GM19193 (cell line): ENCODE measurements around the gene C1orf56.

Source experiments
- POLR2A ChIP-seq: IDR thresholded peaks from 4 replicates; pipeline ENCODE4 v1.6.1; 2011; ENCODE audit not compliant: insufficient read depth, insufficient read length; ENCODE audit errors: extremely low read depth

Gene C1orf56

GRCh38 chr1:151050051-151050688 is 2.6 kb downstream of the C1orf56 start:
- peak; percentile 4 for TF ChIP-seq POLR2A

GRCh38 chr1:151051356-151052009 is 3.9 kb downstream of the C1orf56 start:
- no peak for TF ChIP-seq POLR2A

- no peak for TF ChIP-seq POLR2A
Observed at GRCh38 chr1:151054971-151055547, 7.5 kb downstream of the C1orf56 start.

GRCh38 chr1:151055581-151055980 is 8.0 kb downstream of the C1orf56 start:
- no peak for TF ChIP-seq POLR2A

- TF ChIP-seq POLR2A, result peak; percentile 12
Observed at GRCh38 chr1:151056149-151056548, 8.6 kb downstream of the C1orf56 start.

- TF ChIP-seq POLR2A, result no peak
Observed at GRCh38 chr1:151058692-151059091, 11.1 kb downstream of the C1orf56 start.

GRCh38 chr1:151059109-151060006 is 11.8 kb downstream of the C1orf56 start, which contains the start of gene CDC42SE1:
Gene CDC42SE1 (minus strand): TSS chr1:151059622. CDS start chr1:151055730, 3,892 bp downstream.
- TF ChIP-seq POLR2A, result peak; percentile 88

GRCh38 chr1:151060007-151060656 is 12.6 kb downstream of the C1orf56 start, which contains the start of gene MLLT11:
Gene MLLT11 (plus strand): TSS chr1:151060397. CDS start chr1:151067225, 6,828 bp downstream.
- TF ChIP-seq POLR2A, result peak; percentile 28

GRCh38 chr1:151060657-151061421 is 13.3 kb downstream of the C1orf56 start:
- TF ChIP-seq POLR2A, result no peak

GRCh38 chr1:151061704-151062103 is 14.2 kb downstream of the C1orf56 start:
- no peak for TF ChIP-seq POLR2A

GRCh38 chr1:151062741-151063371 is 15.3 kb downstream of the C1orf56 start:
- no peak for TF ChIP-seq POLR2A

GRCh38 chr1:151065089-151065645 is 17.6 kb downstream of the C1orf56 start:
- TF ChIP-seq POLR2A, result no peak

- no peak for TF ChIP-seq POLR2A
Observed at GRCh38 chr1:151067185-151067584, 19.6 kb downstream of the C1orf56 start.
